ENCODE data around the gene ZMYM4. TPM values are rescaled to one million over a fixed set of nuclear protein-coding genes. Genes with fewer than 3 reads are reported as not detected.

The ZMYM4 gene
- total RNA-seq, 1 donor from 2014 or later = 19.8 TPM

- no peak overlapping the region for H3K4me3 ChIP-seq (ENCODE audit: low read depth, low read length)
- TF ChIP-seq CTCF (conservative IDR thresholded peaks at IDR 0.05; ENCODE audit: low read depth, low read length) = no peak
Measured at GRCh38 chr1:35345439-35345981, 77.0 kb downstream of the ZMYM4 start.

GRCh38 chr1:35350872-35351271, 82.4 kb downstream of the ZMYM4 start:
- H3K4me3 ChIP-seq (ENCODE audit: low read depth, low read length) = no peak overlapping the region
- no peak for DNase-seq (ENCODE audit: low read depth)
- no peak for TF ChIP-seq CTCF (conservative IDR thresholded peaks at IDR 0.05; ENCODE audit: low read depth, low read length)

More at GRCh38 chr1:35345439-35345981, 77.0 kb downstream of the ZMYM4 start:
- DNase-seq (ENCODE audit: low read depth) = no peak

GRCh38 chr1:35359995-35360394, 91.5 kb downstream of the ZMYM4 start:
- DNase-seq (ENCODE audit: low read depth) = no peak
- no peak for TF ChIP-seq CTCF (conservative IDR thresholded peaks at IDR 0.05; ENCODE audit: low read depth, low read length)
- H3K4me3 ChIP-seq (ENCODE audit: low read depth, low read length) = no peak overlapping the region

- no peak overlapping the region for H3K4me3 ChIP-seq (ENCODE audit: low read depth, low read length)
- no peak for TF ChIP-seq CTCF (conservative IDR thresholded peaks at IDR 0.05; ENCODE audit: low read depth, low read length)
- no peak for DNase-seq (ENCODE audit: low read depth)
Measured at GRCh38 chr1:35361638-35362037, 93.1 kb downstream of the ZMYM4 start.

- TF ChIP-seq CTCF (conservative IDR thresholded peaks at IDR 0.05; ENCODE audit: low read depth, low read length) = no peak
- DNase-seq (ENCODE audit: low read depth) = no peak
- H3K4me3 ChIP-seq (ENCODE audit: low read depth, low read length) = no peak overlapping the region
Measured at GRCh38 chr1:35364741-35365140, 96.2 kb downstream of the ZMYM4 start.

- no peak for TF ChIP-seq CTCF (conservative IDR thresholded peaks at IDR 0.05; ENCODE audit: low read depth, low read length)
- no peak overlapping the region for H3K4me3 ChIP-seq (ENCODE audit: low read depth, low read length)
- no peak for DNase-seq (ENCODE audit: low read depth)
Measured at GRCh38 chr1:35367914-35368313, 99.4 kb downstream of the ZMYM4 start.

- DNase-seq (ENCODE audit: low read depth) = no peak
- H3K4me3 ChIP-seq (ENCODE audit: low read depth, low read length) = no peak overlapping the region
- no peak for TF ChIP-seq CTCF (conservative IDR thresholded peaks at IDR 0.05; ENCODE audit: low read depth, low read length)
Measured at GRCh38 chr1:35369922-35370671, 101.6 kb downstream of the ZMYM4 start.

Data from epithelial cell of proximal tubule (primary cell).